Muscle layer of duodenum (tissue), 2 donors: Measurements from ENCODE around the gene QRFP.

ENCODE experiments used
- H3K27ac ChIP-seq: one replicate; pipeline ENCODE4 v1.7.0; 2013; ENCODE audit warnings: mild to moderate bottlenecking, low read length
- H3K27me3 ChIP-seq: one replicate; pipeline ENCODE4 v1.7.0; 2013; ENCODE audit warnings: low read depth, mild to moderate bottlenecking, control low read depth, low read length
- H3K36me3 ChIP-seq, 2 donors: one replicate each; pipeline ENCODE4 v1.7.0; 2013; ENCODE audit warnings: low read length in 2 of 2, control low read depth in 1 of 2, mild to moderate bottlenecking in 1 of 2; ENCODE audit not compliant: insufficient read depth in 2 of 2, control insufficient read depth in 1 of 2
- H3K4me1 ChIP-seq, 2 donors: one replicate each; pipeline ENCODE4 v1.7.0; 2013; ENCODE audit warnings: low read length in 2 of 2, mild to moderate bottlenecking in 2 of 2, control low read depth in 1 of 2, moderate library complexity in 1 of 2; ENCODE audit not compliant: insufficient read depth in 2 of 2, control insufficient read depth in 1 of 2
- H3K4me3 ChIP-seq, 2 donors: one replicate each; pipeline ENCODE4 v1.7.0; 2013; ENCODE audit warnings: low read length in 2 of 2, low read depth in 1 of 2, mild to moderate bottlenecking in 1 of 2
- H3K9me3 ChIP-seq, 2 donors: one replicate each; pipeline ENCODE4 v1.7.0; 2013; ENCODE audit warnings: low read length in 2 of 2, control low read depth in 1 of 2, mild to moderate bottlenecking in 1 of 2; ENCODE audit not compliant: control insufficient read depth in 1 of 2
- donor health status: healthy.

QRFP gene

GRCh38 chr9:130896233-130897014 lies at the start of gene QRFP:
Gene QRFP, minus strand, starts transcription at chr9:130896812. Its CDS starts 2,974 bp downstream, at chr9:130893838.
- Histone ChIP-seq H3K27me3 (no peaks in the 10 kb centered on the region), H3K9me3 (no peaks in the 10 kb centered on the region), H3K36me3 (peaks cover 9 to 15% of the 10 kb centered on the region in 2 donors), H3K4me1 (peaks cover 0 to 15% of the 10 kb centered on the region in 2 donors), H3K4me3 (no peak within 1 kb of the TSS), H3K27ac (no peak within 1 kb of the TSS)

GRCh38 chr9:130945173-130945572 lies 48.6 kb upstream of the QRFP start:
- Histone ChIP-seq H3K27me3 (peaks cover 15% of the 10 kb centered on the region), H3K9me3 (no peaks in the 10 kb centered on the region), H3K4me3 (no peak overlapping the region), H3K4me1 (peaks cover 0 to 9% of the 10 kb centered on the region in 2 donors), H3K27ac (no peak overlapping the region), H3K36me3 (no peaks in the 10 kb centered on the region)

GRCh38 chr9:130944510-130945058 lies 48.0 kb upstream of the QRFP start:
- Histone ChIP-seq H3K27me3 (peaks cover 17% of the 10 kb centered on the region), H3K9me3 (no peaks in the 10 kb centered on the region), H3K27ac (no peak overlapping the region), H3K36me3 (no peaks in the 10 kb centered on the region), H3K4me1 (peaks cover 0 to 15% of the 10 kb centered on the region in 2 donors), H3K4me3 (no peak overlapping the region)

- no peak overlapping the region for H3K27ac ChIP-seq
- peaks cover 0 to 23% of the 10 kb centered on the region in 2 donors for H3K4me1 ChIP-seq
- H3K36me3 ChIP-seq: no peaks in the 10 kb centered on the region
- H3K4me3 ChIP-seq: no peak overlapping the region
- H3K9me3 ChIP-seq: no peaks in the 10 kb centered on the region
- peaks cover 17% of the 10 kb centered on the region for H3K27me3 ChIP-seq
These were observed 47.2 kb upstream of the QRFP start for GRCh38 chr9:130943777-130944176.

GRCh38 chr9:130943221-130943620 lies 46.6 kb upstream of the QRFP start:
- H3K27ac ChIP-seq: no peak overlapping the region
- no peaks in the 10 kb centered on the region for H3K36me3 ChIP-seq
- peaks cover 0 to 26% of the 10 kb centered on the region in 2 donors for H3K4me1 ChIP-seq
- peaks cover 19% of the 10 kb centered on the region for H3K27me3 ChIP-seq
- H3K4me3 ChIP-seq: no peak overlapping the region
- no peaks in the 10 kb centered on the region for H3K9me3 ChIP-seq

GRCh38 chr9:130942679-130943078 lies 46.1 kb upstream of the QRFP start:
- H3K4me1 ChIP-seq: peaks cover 0 to 32% of the 10 kb centered on the region in 2 donors
- no peak overlapping the region for H3K27ac ChIP-seq
- no peak overlapping the region for H3K4me3 ChIP-seq
- no peaks in the 10 kb centered on the region for H3K36me3 ChIP-seq
- H3K9me3 ChIP-seq: no peaks in the 10 kb centered on the region
- peaks cover 24% of the 10 kb centered on the region for H3K27me3 ChIP-seq

GRCh38 chr9:130942084-130942483 lies 45.5 kb upstream of the QRFP start:
- H3K27me3 ChIP-seq: peaks cover 30% of the 10 kb centered on the region

GRCh38 chr9:130940693-130941576 lies 44.3 kb upstream of the QRFP start:
- peaks cover 41% of the 10 kb centered on the region for H3K27me3 ChIP-seq
- no peak overlapping the region for H3K4me3 ChIP-seq
- peaks cover 0 to 32% of the 10 kb centered on the region in 2 donors for H3K4me1 ChIP-seq
- no peak overlapping the region for H3K27ac ChIP-seq
- no peaks in the 10 kb centered on the region for H3K9me3 ChIP-seq
- no peaks in the 10 kb centered on the region for H3K36me3 ChIP-seq

More at GRCh38 chr9:130942084-130942483, 45.5 kb upstream of the QRFP start:
- H3K36me3 ChIP-seq: no peaks in the 10 kb centered on the region
- H3K4me1 ChIP-seq: peaks cover 0 to 32% of the 10 kb centered on the region in 2 donors
- no peak overlapping the region for H3K4me3 ChIP-seq
- no peaks in the 10 kb centered on the region for H3K9me3 ChIP-seq
- no peak overlapping the region for H3K27ac ChIP-seq

GRCh38 chr9:130940027-130940549 lies 43.5 kb upstream of the QRFP start:
- peaks cover 49% of the 10 kb centered on the region for H3K27me3 ChIP-seq
- peaks cover 0 to 32% of the 10 kb centered on the region in 2 donors for H3K4me1 ChIP-seq
- H3K36me3 ChIP-seq: no peaks in the 10 kb centered on the region
- no peak overlapping the region for H3K4me3 ChIP-seq
- H3K9me3 ChIP-seq: no peaks in the 10 kb centered on the region
- H3K27ac ChIP-seq: no peak overlapping the region

GRCh38 chr9:130939405-130940026 lies 42.9 kb upstream of the QRFP start:
- Histone ChIP-seq H3K4me1 (peaks cover 0 to 32% of the 10 kb centered on the region in 2 donors), H3K4me3 (peak overlapping the region in 1 of 2 donors; percentile 64), H3K36me3 (no peaks in the 10 kb centered on the region), H3K27ac (no peak overlapping the region), H3K27me3 (peaks cover 55% of the 10 kb centered on the region), H3K9me3 (no peaks in the 10 kb centered on the region)
